HG02943 (cell line): ENCODE measurements around the gene HDGFL3.

ENCODE experiments used
- ATAC-seq: cut with Tn5 transposase; IDR thresholded peaks from one replicate; pipeline ENCODE4 v1.9.1; 2021; ENCODE audit warnings: mild to moderate bottlenecking, low read depth, moderate library complexity; ENCODE audit not compliant: unreplicated experiment

HDGFL3 gene

GRCh38 chr15:83132861-83133523, 74.6 kb downstream of the HDGFL3 start:
- ATAC-seq, result no peak

GRCh38 chr15:83129791-83130190, 77.8 kb downstream of the HDGFL3 start:
- ATAC-seq, result no peak

- ATAC-seq, result no peak
Measured at GRCh38 chr15:83127547-83128150, 80.0 kb downstream of the HDGFL3 start.

- no peak for ATAC-seq
Measured at GRCh38 chr15:83123529-83123928, 84.1 kb downstream of the HDGFL3 start.

GRCh38 chr15:83119968-83120581, 87.5 kb downstream of the HDGFL3 start:
- no peak for ATAC-seq

GRCh38 chr15:83118968-83119367, 88.7 kb downstream of the HDGFL3 start:
- no peak for ATAC-seq

- ATAC-seq, result no peak
Measured at GRCh38 chr15:83118291-83118827, 89.3 kb downstream of the HDGFL3 start.

GRCh38 chr15:83115831-83116565, 91.6 kb downstream of the HDGFL3 start:
- no peak for ATAC-seq

GRCh38 chr15:83115410-83115809, 92.2 kb downstream of the HDGFL3 start:
- no peak for ATAC-seq

GRCh38 chr15:83114856-83115255, 92.8 kb downstream of the HDGFL3 start:
- no peak for ATAC-seq

GRCh38 chr15:83113881-83114674, 93.5 kb downstream of the HDGFL3 start:
- ATAC-seq, result no peak

- ATAC-seq, result no peak
Measured at GRCh38 chr15:83112956-83113299, 94.7 kb downstream of the HDGFL3 start.

- no peak for ATAC-seq
Measured at GRCh38 chr15:83112233-83112955, 95.2 kb downstream of the HDGFL3 start.

- ATAC-seq, result no peak
Measured at GRCh38 chr15:83111149-83111548, 96.5 kb downstream of the HDGFL3 start.

- ATAC-seq, result no peak
Measured at GRCh38 chr15:83110381-83110780, 97.2 kb downstream of the HDGFL3 start.

- ATAC-seq, result no peak
Measured at GRCh38 chr15:83109532-83109931, 98.1 kb downstream of the HDGFL3 start.

- ATAC-seq, result peak; percentile 48
Measured at GRCh38 chr15:83108266-83109219, 99.1 kb downstream of the HDGFL3 start.

GRCh38 chr15:83107841-83108181, 99.8 kb downstream of the HDGFL3 start:
- ATAC-seq, result no peak
